SK-N-MC (cell line): ENCODE results near the gene ELK3.

Experiments
- DNase-seq: peaks from one replicate; pipeline ENCODE4 v3.0.0-alpha.2; 2011; ENCODE audit warnings: low read depth, low spot score
- H3K27ac ChIP-seq: fragments of 200-600 bp; sonication (generic); 2 replicates; pipeline ENCODE4 v1.5.1; 2016; ENCODE audit warnings: mixed run types
- H3K36me3 ChIP-seq: fragments of 200-600 bp; sonication (generic); 2 replicates; pipeline ENCODE4 v1.6.1; 2017; ENCODE audit warnings: antibody characterized with exemption, low read length, mixed read lengths; ENCODE audit not compliant: insufficient read depth
- H3K4me3 ChIP-seq: fragments of 200-600 bp; sonication (generic); 2 replicates; pipeline ENCODE4 v1.5.1; 2016
- H3K9ac ChIP-seq: fragments of 200-600 bp; sonication (generic); 2 replicates; pipeline ENCODE4 v1.8.0; 2017; ENCODE audit warnings: mixed run types, mixed read lengths; ENCODE audit not compliant: insufficient read length
- H3K9me3 ChIP-seq: fragments of 200-600 bp; sonication (generic); 2 replicates; pipeline ENCODE4 v1.6.1; 2017; ENCODE audit warnings: low read depth, mild to moderate bottlenecking, antibody characterized with exemption, low read length, moderate library complexity, mixed read lengths
- EZH2 ChIP-seq: fragments of 200-600 bp; sonication (generic); IDR thresholded peaks from one replicate; pipeline ENCODE4 v1.6.1; 2017; ENCODE audit warnings: antibody characterized with exemption
- FOXP2 ChIP-seq: optimal IDR thresholded peaks from 2 replicates; pipeline ENCODE3; 2011; ENCODE audit warnings: mild to moderate bottlenecking, moderate library complexity; ENCODE audit not compliant: insufficient read depth; ENCODE audit errors: extremely low read length, control extremely low read depth
- POLR2AphosphoS5 ChIP-seq: IDR thresholded peaks from 2 replicates; pipeline ENCODE4 v1.6.1; 2012; ENCODE audit warnings: mild to moderate bottlenecking, low read depth, low read length, borderline replicate concordance

The ELK3 gene

GRCh38 chr12:96239711-96240635 lies 45.8 kb downstream of the ELK3 start:
- no peak for DNase-seq
- no peaks in the 10 kb centered on the region for H3K36me3 ChIP-seq
- no peaks in the 10 kb centered on the region for H3K9me3 ChIP-seq
- H3K27ac ChIP-seq = 0 out of 2 replicates have a peak overlapping the region, but pooled peaks have one; percentile 11
- no peak overlapping the region for H3K4me3 ChIP-seq
- TF ChIP-seq FOXP2 (no peak), EZH2 (no peak), POLR2AphosphoS5 (no peak)
- no peak overlapping the region for H3K9ac ChIP-seq

GRCh38 chr12:96240656-96241055 lies 46.5 kb downstream of the ELK3 start:
- DNase-seq = no peak
- Histone ChIP-seq H3K9ac (no peak overlapping the region), H3K36me3 (no peaks in the 10 kb centered on the region), H3K4me3 (no peak overlapping the region), H3K9me3 (no peaks in the 10 kb centered on the region), H3K27ac (no peak overlapping the region)
- no peak for TF ChIP-seq FOXP2
- no peak for TF ChIP-seq EZH2
- no peak for TF ChIP-seq POLR2AphosphoS5

GRCh38 chr12:96241431-96241830 lies 47.3 kb downstream of the ELK3 start:
- no peaks in the 10 kb centered on the region for H3K9me3 ChIP-seq
- no peak overlapping the region for H3K4me3 ChIP-seq
- no peak overlapping the region for H3K9ac ChIP-seq
- H3K27ac ChIP-seq = no peak overlapping the region
- H3K36me3 ChIP-seq = no peaks in the 10 kb centered on the region
- TF ChIP-seq EZH2 (no peak), POLR2AphosphoS5 (no peak), FOXP2 (no peak)
- no peak for DNase-seq

DNA sequence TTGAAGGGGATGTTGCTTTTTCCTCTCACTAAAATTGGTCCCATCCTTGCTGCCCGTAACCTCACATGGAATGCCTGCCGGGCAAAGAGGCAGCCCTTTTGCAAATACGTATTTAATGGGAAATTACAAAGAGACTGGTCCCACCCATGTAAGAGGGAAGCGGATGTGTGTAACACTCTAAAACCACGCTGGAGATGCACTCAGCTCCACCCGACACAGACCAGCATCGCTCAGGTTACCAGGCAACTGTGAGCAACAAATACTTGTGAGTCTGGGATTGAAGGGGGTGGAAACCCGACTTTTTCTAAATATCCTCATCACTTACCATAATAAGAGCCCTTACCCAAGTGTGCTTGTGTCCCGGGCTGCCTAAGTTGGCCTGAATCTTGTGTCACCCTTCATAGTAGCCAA lies 47.7 kb downstream of the ELK3 start:
- Histone ChIP-seq H3K9me3 (no peaks in the 10 kb centered on the region), H3K4me3 (no peak overlapping the region), H3K9ac (no peak overlapping the region), H3K27ac (no peak overlapping the region), H3K36me3 (no peaks in the 10 kb centered on the region)
- no peak for DNase-seq
- no peak for TF ChIP-seq EZH2
- no peak for TF ChIP-seq POLR2AphosphoS5
- no peak for TF ChIP-seq FOXP2

GRCh38 chr12:96242597-96242996 lies 48.4 kb downstream of the ELK3 start:
- Histone ChIP-seq H3K27ac (no peak overlapping the region), H3K9me3 (no peaks in the 10 kb centered on the region), H3K36me3 (no peaks in the 10 kb centered on the region; the same call in 1 of the 2 replicates), H3K4me3 (no peak overlapping the region), H3K9ac (no peak overlapping the region)
- TF ChIP-seq EZH2 (no peak), FOXP2 (no peak), POLR2AphosphoS5 (no peak)
- DNase-seq = no peak

GRCh38 chr12:96244826-96245225 lies 50.7 kb downstream of the ELK3 start:
- Histone ChIP-seq H3K9ac (no peak overlapping the region), H3K36me3 (no peaks in the 10 kb centered on the region; the same call in 1 of the 2 replicates), H3K4me3 (no peak overlapping the region), H3K27ac (no peak overlapping the region), H3K9me3 (no peaks in the 10 kb centered on the region)
- TF ChIP-seq FOXP2 = no peak
- TF ChIP-seq POLR2AphosphoS5 = no peak
- no peak for TF ChIP-seq EZH2
- DNase-seq = no peak

DNA sequence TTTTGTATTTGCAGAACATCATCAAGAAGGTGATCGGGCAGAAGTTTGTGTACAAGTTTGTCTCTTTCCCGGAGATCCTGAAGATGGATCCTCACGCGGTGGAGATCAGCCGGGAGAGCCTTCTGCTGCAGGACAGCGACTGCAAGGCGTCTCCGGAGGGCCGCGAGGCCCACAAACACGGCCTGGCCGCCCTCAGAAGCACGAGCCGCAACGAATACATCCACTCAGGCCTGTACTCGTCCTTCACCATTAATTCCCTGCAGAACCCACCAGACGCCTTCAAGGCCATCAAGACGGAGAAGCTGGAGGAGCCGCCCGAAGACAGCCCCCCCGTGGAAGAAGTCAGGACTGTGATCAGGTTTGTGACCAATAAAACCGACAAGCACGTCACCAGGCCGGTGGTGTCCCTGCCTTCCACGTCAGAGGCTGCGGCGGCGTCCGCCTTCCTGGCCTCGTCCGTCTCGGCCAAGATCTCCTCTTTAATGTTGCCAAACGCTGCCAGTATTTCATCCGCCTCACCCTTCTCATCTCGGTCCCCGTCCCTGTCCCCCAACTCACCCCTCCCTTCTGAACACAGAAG lies 52.8 kb downstream of the ELK3 start:
- H3K4me3 ChIP-seq = no peak overlapping the region
- H3K27ac ChIP-seq = no peak overlapping the region
- H3K9me3 ChIP-seq = no peaks in the 10 kb centered on the region
- TF ChIP-seq EZH2 (no peak), FOXP2 (no peak), POLR2AphosphoS5 (no peak)
- H3K9ac ChIP-seq = no peak overlapping the region
- no peaks in the 10 kb centered on the region; the same call in 1 of the 2 replicates for H3K36me3 ChIP-seq
- DNase-seq = no peak

GRCh38 chr12:96247563-96247962 lies 53.4 kb downstream of the ELK3 start:
- H3K9ac ChIP-seq = no peak overlapping the region
- H3K27ac ChIP-seq = no peak overlapping the region
- no peak for TF ChIP-seq EZH2
- TF ChIP-seq FOXP2 = no peak
- TF ChIP-seq POLR2AphosphoS5 = no peak
- H3K36me3 ChIP-seq = no peaks in the 10 kb centered on the region; the same call in 1 of the 2 replicates
- DNase-seq = no peak
- no peak overlapping the region for H3K4me3 ChIP-seq
- H3K9me3 ChIP-seq = no peaks in the 10 kb centered on the region
